HAP-1 (cell line): ENCODE results near the gene RPS24.
"Not testable (repeated sequence)": the region's sequence is repeated elsewhere in the genome, so short reads cannot be mapped to it uniquely, and the experiment has no call there.

Source experiments
- DNase-seq, 2 experiments: peaks; one replicate each; pipeline ENCODE4 v3.0.0-alpha.2; 2016 to 2020; ENCODE audit warnings: low spot score in 2 of 2
- H3K27me3 ChIP-seq: fragments of 250-450 bp; sonication (Bioruptor Pico); 2 replicates; pipeline ENCODE4 v1.5.1; 2020; ENCODE audit warnings: low read depth, mild to moderate bottlenecking, moderate library complexity
- H3K36me3 ChIP-seq: fragments of 250-450 bp; sonication (Bioruptor Pico); replicated peaks from 2 replicates; pipeline ENCODE4 v1.5.1; 2020; ENCODE audit warnings: mild to moderate bottlenecking
- H3K4me1 ChIP-seq: fragments of 250-450 bp; sonication (Bioruptor Pico); 2 replicates; pipeline ENCODE4 v1.5.1; 2020; ENCODE audit warnings: mild to moderate bottlenecking
- H3K4me3 ChIP-seq: fragments of 250-450 bp; sonication (Bioruptor Pico); 2 replicates; pipeline ENCODE4 v1.5.1; 2020; ENCODE audit warnings: mild to moderate bottlenecking, moderate library complexity
- H3K9me3 ChIP-seq: fragments of 250-450 bp; sonication (Bioruptor Pico); 2 replicates; pipeline ENCODE4 v1.5.1; 2020; ENCODE audit warnings: mild to moderate bottlenecking, moderate library complexity
- in situ Hi-C: fragments of 300-500 bp; cut with MboI; formaldehyde crosslinking; loops from 3 replicates; pipeline ENCODE4 v1.14.3; 2020; ENCODE audit warnings: low sequenced_read_pairs, inconsistent platforms, mixed read lengths

The RPS24 gene

GRCh38 chr10:78033637-78034470 lies at the start of gene RPS24:
TSS of gene RPS24 (plus strand) at chr10:78033863. CDS start at chr10:78033902, 39 bp downstream.
- Histone ChIP-seq H3K36me3 (peaks cover 50% of the 10 kb centered on the region), H3K4me1 (peaks cover 33% of the 10 kb centered on the region), H3K4me3 (peak within 1 kb of the TSS; percentile 94), H3K9me3 (peaks cover 2% of the 10 kb centered on the region; the same call in 1 of the 2 replicates), H3K27me3 (no peaks in the 10 kb centered on the region)
- DNase-seq = peak; percentile 97
- in situ Hi-C loops = loop anchor here (25.0 kb wide), 1 partner anchor 1053 kb away; no protein-coding TSS in a partner anchor

- Histone ChIP-seq H3K4me1 (no peaks in the 10 kb centered on the region), H3K9me3 (no peaks in the 10 kb centered on the region), H3K27me3 (no peaks in the 10 kb centered on the region), H3K36me3 (peaks cover 90% of the 10 kb centered on the region), H3K4me3 (no peak overlapping the region)
- in situ Hi-C loops = no loop called here
- no peak for DNase-seq
Observed at GRCh38 chr10:77984986-77985385, 48.7 kb upstream of the RPS24 start.

- no peak overlapping the region for H3K4me3 ChIP-seq
- H3K36me3 ChIP-seq = peaks cover 85% of the 10 kb centered on the region
- no peaks in the 10 kb centered on the region for H3K9me3 ChIP-seq
- H3K27me3 ChIP-seq = no peaks in the 10 kb centered on the region
- H3K4me1 ChIP-seq = no peaks in the 10 kb centered on the region
- in situ Hi-C loops = no loop called here
- DNase-seq = no peak
Observed at GRCh38 chr10:77987671-77988255, 45.9 kb upstream of the RPS24 start.

- in situ Hi-C loops = no loop called here
- DNase-seq = no peak
- H3K27me3 ChIP-seq = no peaks in the 10 kb centered on the region
- H3K36me3 ChIP-seq = peaks cover 83% of the 10 kb centered on the region
- no peaks in the 10 kb centered on the region for H3K9me3 ChIP-seq
- no peaks in the 10 kb centered on the region for H3K4me1 ChIP-seq
- no peak overlapping the region for H3K4me3 ChIP-seq
Observed at GRCh38 chr10:77989081-77989724, 44.5 kb upstream of the RPS24 start.

GRCh38 chr10:77993620-77994019 lies 40.0 kb upstream of the RPS24 start:
- no peak for DNase-seq
- Histone ChIP-seq H3K4me1 (no peaks in the 10 kb centered on the region), H3K27me3 (no peaks in the 10 kb centered on the region), H3K4me3 (no peak overlapping the region), H3K36me3 (peaks cover 76% of the 10 kb centered on the region), H3K9me3 (no peaks in the 10 kb centered on the region)
- in situ Hi-C loops = no loop called here

GRCh38 chr10:77998780-77999179 lies 34.9 kb upstream of the RPS24 start:
- H3K9me3 ChIP-seq, H3K4me1 ChIP-seq, H3K27me3 ChIP-seq, H3K4me3 ChIP-seq, in situ Hi-C loops, DNase-seq: not testable (repeated sequence)
- peaks cover 86% of the 10 kb centered on the region for H3K36me3 ChIP-seq

GRCh38 chr10:78000206-78000605 lies 33.5 kb upstream of the RPS24 start:
- Histone ChIP-seq H3K4me1 (no peaks in the 10 kb centered on the region), H3K4me3 (no peak overlapping the region), H3K27me3 (no peaks in the 10 kb centered on the region), H3K36me3 (peaks cover 89% of the 10 kb centered on the region), H3K9me3 (no peaks in the 10 kb centered on the region)
- DNase-seq = no peak
- in situ Hi-C loops = no loop called here

- H3K27me3 ChIP-seq = no peaks in the 10 kb centered on the region
- H3K36me3 ChIP-seq = peaks cover 89% of the 10 kb centered on the region
- H3K9me3 ChIP-seq = no peaks in the 10 kb centered on the region
- no peaks in the 10 kb centered on the region for H3K4me1 ChIP-seq
- in situ Hi-C loops = no loop called here
- H3K4me3 ChIP-seq = no peak overlapping the region
- no peak for DNase-seq
Observed at GRCh38 chr10:78000956-78001472, 32.6 kb upstream of the RPS24 start.

GRCh38 chr10:78002541-78003288 lies 30.9 kb upstream of the RPS24 start:
- H3K4me1 ChIP-seq = no peaks in the 10 kb centered on the region
- in situ Hi-C loops = no loop called here
- no peak overlapping the region for H3K4me3 ChIP-seq
- no peaks in the 10 kb centered on the region for H3K27me3 ChIP-seq
- no peak for DNase-seq
- peaks cover 91% of the 10 kb centered on the region for H3K36me3 ChIP-seq
- H3K9me3 ChIP-seq = no peaks in the 10 kb centered on the region

- Histone ChIP-seq H3K9me3 (no peaks in the 10 kb centered on the region), H3K27me3 (no peaks in the 10 kb centered on the region), H3K36me3 (peaks cover 84% of the 10 kb centered on the region), H3K4me3 (no peak overlapping the region), H3K4me1 (no peaks in the 10 kb centered on the region)
- in situ Hi-C loops = no loop called here
- DNase-seq = no peak
Observed at GRCh38 chr10:78004215-78005026, 29.2 kb upstream of the RPS24 start.

- Histone ChIP-seq H3K4me1 (no peaks in the 10 kb centered on the region), H3K4me3 (no peak overlapping the region), H3K36me3 (peaks cover 85% of the 10 kb centered on the region), H3K9me3 (no peaks in the 10 kb centered on the region), H3K27me3 (no peaks in the 10 kb centered on the region)
- DNase-seq = no peak
- in situ Hi-C loops = no loop called here
Observed at GRCh38 chr10:78007172-78007571, 26.5 kb upstream of the RPS24 start.

- peaks cover 85% of the 10 kb centered on the region for H3K36me3 ChIP-seq
Observed at GRCh38 chr10:78009662-78010061, 24.0 kb upstream of the RPS24 start.

GRCh38 chr10:78010278-78010677 lies 23.4 kb upstream of the RPS24 start:
- Histone ChIP-seq H3K4me1 (no peaks in the 10 kb centered on the region), H3K27me3 (no peaks in the 10 kb centered on the region), H3K4me3 (no peak overlapping the region), H3K36me3 (peaks cover 84% of the 10 kb centered on the region), H3K9me3 (no peaks in the 10 kb centered on the region)
- no peak for DNase-seq
- in situ Hi-C loops = no loop called here

More at GRCh38 chr10:78009662-78010061, 24.0 kb upstream of the RPS24 start:
- H3K4me3 ChIP-seq = no peak overlapping the region
- no peaks in the 10 kb centered on the region for H3K27me3 ChIP-seq
- no peak for DNase-seq
- H3K4me1 ChIP-seq = no peaks in the 10 kb centered on the region
- in situ Hi-C loops = no loop called here
- no peaks in the 10 kb centered on the region for H3K9me3 ChIP-seq
